Bone marrow (tissue), 2 donors: ENCODE results near the gene AP4S1.
"Not testable (repeated sequence)": the region's sequence is repeated elsewhere in the genome, so short reads cannot be mapped to it uniquely, and the experiment has no call there.

Experiments
- DNase-seq, 2 donors: peaks; one replicate each; lab custom pipeline; 2025; lab: John Stamatoyannopoulos, UW

AP4S1 gene

DNA sequence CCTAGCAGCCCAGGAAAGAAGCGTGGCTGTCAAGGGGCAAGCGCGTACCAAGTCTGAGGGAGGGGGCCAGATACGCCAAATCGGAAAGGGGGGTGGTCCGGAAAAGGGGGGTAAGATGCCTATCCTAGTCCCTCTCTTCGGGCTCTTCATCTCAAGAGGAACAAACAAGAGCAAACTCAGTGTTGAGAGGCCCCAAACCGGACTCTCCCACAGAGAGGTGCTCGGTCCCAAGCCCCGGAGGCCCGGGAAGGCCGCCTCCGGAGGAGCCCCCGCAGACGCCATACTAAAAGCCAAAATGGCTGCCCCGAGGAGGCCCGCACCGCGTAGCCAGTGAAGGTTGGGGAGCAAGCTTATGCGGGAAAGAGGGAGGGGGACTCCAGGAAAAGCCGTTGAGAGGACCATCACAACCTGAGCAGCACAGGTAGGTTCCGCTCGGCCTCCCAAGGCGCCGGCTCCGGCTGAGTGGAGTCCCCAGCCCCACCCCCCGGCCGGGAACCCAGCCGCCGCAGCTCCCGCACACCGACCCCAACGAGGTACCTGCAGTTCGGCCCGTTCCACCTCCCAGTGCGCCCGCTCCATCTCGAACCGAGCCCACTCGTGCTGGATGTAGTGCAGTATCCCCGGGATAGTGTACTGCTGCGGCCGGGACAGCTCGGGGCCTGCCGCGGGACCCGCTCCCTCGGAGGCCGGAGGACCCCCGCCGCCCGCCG lies at the start of gene AP4S1:
TSS of gene AP4S1 (plus strand) at position 283 of the 710 bp plus-strand sequence. CDS start 40,548 bp downstream, outside the sequence.
- DNase-seq, result peak in 1 of 2 donors; percentile 42

DNA sequence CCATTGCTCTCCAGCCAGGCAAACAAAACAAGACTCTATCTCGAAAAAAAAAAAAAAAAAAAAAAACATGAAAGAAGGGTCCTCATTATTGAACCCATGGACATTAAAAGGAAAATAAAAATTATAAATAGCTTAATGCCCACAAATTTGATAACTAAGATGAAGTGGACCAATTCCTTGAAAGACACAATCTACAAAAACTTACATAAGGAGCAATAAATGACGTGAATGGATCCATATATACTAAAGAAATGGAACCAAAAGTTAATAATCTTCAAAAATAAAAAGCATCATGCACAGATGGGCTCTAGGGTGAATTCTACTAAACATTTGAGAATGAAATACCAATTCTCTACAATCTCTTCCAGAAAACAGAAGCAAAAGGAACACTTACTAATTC lies 47.7 kb upstream of the AP4S1 start:
- no peak for DNase-seq

DNA sequence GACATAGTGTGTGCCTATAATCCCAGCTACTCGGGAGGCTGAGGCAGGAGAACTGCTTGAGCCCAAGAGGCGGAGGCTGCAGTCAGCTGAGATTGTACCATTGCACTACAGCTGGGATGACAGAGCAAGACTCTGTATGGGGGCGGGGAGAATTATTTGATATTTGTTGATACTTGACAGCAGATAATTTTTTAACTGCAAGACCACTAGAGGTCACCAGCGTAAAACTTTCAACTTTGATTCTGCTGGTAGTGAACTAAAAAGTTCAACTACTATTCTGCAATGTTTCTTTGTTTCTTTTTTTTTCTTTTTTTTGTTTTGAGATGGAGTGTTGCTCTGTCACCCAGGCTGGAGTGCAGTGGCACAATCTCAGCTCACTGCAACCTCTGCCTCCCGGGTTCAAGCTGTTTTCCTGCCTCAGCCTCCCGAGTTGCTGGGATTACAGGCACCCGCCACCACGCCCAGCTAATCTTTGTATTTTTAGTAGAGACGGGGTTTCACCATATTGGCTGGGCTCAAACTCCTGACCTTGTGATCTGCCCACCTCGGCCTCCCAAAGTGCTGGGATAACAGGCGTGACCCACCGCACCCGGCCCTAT lies 45.2 kb upstream of the AP4S1 start:
- DNase-seq, result peak in 1 of 2 donors; percentile 71

DNA sequence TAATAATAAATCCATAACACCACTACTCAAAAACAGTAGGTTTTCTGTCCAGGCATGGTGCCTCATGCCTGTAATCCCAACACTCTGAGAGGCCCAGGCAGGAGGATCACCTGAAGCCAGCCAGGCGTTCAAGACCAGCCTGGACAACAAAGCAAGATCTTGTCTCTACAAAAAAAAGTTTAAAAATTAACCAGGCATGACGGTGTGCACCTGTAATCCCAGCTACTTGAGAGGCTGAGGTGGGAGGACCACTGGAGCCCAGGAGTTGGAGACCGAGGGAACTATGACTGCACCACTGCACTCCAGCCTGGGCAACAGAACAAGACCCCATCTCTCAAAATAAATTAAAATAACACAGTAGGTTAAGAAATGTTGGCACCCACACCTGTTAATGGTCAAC lies 44.5 kb upstream of the AP4S1 start:
- DNase-seq, result no peak

DNA sequence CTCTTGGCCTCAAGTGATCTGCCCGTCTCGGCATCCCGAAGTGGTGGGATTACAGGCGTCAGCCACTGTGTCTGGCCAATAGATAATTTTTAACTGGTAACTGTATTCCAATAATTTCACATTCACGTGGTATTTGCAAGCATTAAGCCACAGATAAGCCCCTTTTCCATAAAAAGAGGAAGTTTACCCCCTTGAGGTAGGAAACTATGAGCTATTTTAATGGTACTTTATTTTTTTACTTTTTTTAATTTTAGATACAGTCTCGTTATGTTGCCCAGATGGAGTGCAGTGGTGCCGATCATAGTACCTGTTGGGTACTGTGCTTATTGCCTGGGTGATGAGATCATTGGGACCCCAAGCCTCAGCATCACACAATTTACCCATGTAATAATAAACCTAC lies 42.9 kb upstream of the AP4S1 start:
- DNase-seq, result peak in 1 of 2 donors; percentile 29

- no peak for DNase-seq
Measured at GRCh38 chr14:30983858-30984257, 41.6 kb upstream of the AP4S1 start.

DNA sequence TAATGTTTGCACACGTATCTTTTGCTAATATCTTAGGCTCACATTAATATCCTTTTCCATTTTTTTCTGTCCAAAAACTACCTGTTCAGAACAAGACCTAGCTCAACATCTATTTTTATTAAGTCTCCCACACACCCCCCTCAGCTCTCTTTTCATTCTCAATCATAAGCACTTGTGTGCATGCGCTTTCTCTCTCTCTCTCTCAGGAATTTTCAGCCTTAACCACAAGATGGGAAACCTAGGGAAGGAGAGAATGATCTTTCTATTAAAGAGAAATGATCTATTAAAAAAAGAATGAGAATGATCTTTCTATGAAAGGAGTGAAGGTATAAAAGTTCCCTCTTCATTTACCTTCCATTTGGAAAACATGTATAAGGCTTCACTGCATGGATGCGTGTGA lies 39.7 kb upstream of the AP4S1 start:
- no peak for DNase-seq

- DNase-seq, result no peak
Measured at GRCh38 chr14:30988509-30988908, 36.9 kb upstream of the AP4S1 start.

DNA sequence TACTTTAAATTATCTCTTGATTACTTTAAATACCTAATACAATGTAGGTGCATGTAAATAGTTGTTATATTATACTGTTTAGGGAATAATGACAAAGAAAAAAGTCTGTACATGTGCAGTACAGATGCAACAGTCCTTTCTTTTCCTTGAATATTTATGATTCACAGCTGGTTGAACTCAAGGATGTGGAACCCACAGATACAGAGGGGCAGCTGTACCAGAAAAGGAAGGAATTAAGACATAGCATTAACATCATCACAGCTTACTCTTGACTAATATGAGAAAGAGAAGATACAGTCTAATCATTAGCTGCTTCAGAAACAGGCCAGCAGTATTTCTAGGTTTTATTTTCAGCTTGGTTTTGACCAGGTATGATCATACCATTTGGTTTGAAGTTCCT lies 34.7 kb upstream of the AP4S1 start:
- DNase-seq, result peak in 1 of 2 donors; percentile 55

- DNase-seq, result no peak
Measured at GRCh38 chr14:30991408-30991807, 34.0 kb upstream of the AP4S1 start.

DNA sequence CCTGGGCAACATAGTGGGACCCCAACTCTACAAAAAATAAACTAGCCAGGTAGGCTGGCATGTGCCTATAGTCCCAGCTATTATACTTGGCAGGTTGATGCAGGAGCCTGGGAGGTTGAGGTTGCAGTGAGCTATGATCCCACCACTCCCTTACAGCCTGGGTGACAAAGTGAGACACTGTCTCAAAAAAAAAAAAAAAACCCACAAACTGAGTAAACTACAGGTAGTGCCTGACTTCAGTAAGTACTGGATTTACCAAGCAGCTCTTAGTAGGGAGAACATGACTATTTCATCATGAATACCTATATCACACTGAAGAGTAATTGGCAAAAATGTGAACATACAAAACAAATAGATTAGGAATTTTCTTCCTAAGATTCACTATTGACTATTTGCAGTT lies 32.4 kb upstream of the AP4S1 start:
- DNase-seq, result no peak

DNA sequence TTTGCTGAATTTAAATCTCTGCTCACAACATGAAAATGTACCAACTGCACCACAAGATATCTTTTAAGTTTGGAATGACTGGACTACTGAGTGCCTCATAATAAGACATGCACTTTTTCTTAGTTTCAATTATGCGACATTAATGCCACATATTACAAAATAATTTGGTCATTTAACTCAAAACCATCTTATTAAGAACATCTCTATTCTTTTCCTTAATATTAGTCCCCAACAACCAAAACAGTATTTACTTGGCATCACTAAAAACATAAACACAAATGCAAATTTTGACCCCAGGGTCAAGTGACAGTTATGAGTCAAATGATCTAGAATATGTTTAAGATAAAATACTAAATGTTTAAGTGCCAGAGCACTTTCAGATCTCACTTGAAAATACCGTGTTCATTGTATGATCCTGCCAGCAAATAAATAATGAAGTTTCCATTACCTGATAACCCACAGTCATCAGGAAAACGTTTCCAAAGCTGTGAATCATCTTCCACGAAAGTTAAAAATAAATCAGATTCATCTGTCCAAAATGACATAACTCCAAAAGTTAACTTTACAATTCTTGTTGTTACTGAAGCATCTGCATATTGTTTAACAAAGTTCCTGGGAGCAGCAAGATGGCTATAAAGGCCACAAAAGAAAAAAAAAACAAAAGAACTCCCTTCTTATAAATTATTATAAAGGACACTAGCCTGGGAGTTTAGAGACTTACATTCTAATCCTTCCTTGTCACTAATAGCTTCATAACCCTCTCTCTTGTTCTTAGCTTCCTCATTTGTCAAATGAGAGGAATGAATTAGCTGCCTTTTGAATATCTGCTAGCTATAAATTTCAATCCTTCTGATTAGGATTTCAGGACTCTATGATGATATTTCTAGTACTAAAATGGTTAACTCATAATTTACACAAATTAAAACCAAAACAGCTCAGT lies 30.5 kb upstream of the AP4S1 start:
- peak in 1 of 2 donors; percentile 13 for DNase-seq

DNA sequence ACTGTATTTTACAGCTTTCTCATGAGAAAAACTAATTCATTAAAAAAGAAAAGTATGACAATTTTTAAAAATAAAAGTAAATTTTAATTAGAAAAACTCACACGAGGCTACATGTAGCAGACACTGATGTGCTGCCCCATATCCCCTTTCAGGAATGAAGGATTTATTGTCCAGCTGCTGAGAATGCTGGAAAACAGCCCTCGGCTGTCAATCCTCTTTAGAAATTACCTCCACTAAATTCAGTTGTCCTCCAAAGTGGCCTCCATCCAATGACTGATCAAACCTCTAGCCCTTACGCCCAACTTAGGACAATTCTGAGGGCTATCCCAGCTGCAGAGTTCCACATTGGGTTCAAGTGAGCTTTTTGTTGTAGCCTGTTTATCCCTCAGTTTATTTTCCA lies 29.8 kb upstream of the AP4S1 start:
- no peak for DNase-seq

DNA sequence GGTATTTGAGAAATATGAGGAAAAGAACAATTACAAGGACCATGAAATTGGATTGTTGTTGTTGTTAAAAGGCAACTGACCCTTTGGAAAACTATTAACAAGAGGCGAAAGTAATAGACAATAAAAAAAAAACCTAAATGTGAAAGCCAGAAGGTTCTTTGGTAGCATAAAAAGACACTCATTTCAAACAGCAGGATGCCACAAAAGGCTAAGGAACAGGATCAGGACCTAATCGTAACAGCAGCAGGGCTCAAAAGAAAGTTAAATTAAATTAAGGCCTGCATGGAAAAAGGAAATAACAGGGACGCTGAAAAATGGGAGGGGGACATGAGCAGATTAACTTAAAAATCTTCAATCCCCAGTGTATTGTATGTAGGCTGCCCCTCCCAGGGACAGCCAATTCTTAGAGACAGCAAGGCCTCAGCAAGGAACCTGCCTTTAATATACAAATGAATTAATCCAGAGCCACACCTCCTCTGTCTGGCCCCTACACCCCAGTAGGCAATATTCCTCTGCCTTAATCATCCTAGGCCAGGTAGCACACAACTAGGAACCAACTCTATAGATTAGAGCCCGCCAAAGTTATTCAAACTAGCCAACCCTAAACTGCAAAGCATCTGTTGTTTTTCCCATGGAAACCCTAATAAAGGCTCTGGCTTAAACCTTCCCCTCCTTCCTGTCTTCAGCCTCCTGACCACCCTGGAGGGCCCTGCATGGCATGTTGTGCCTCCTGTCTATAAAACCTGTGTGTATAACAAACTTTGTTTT lies 28.4 kb upstream of the AP4S1 start:
- DNase-seq, result no peak

- DNase-seq, result no peak
Measured at GRCh38 chr14:30998100-30998706, 27.2 kb upstream of the AP4S1 start.

- no peak for DNase-seq
Measured at GRCh38 chr14:30999038-30999773, 26.2 kb upstream of the AP4S1 start.

GRCh38 chr14:31000629-31001338 lies 24.7 kb upstream of the AP4S1 start:
- no peak for DNase-seq

DNA sequence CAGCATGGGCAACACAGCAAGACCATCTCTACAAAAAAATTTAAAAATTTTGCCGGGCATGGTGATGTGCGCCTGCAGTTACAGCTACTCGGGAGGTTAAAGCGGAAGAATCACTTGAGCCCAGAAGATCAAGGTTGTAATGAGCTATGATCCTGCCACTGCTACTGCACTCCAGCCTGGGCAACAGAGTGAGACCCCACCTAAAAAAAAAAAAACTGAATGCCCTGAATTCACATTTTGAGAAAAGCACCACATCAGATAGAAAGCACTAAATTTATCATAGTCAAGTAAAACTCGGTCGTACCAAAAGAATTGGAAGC lies 24.1 kb upstream of the AP4S1 start:
- DNase-seq, result no peak

DNA sequence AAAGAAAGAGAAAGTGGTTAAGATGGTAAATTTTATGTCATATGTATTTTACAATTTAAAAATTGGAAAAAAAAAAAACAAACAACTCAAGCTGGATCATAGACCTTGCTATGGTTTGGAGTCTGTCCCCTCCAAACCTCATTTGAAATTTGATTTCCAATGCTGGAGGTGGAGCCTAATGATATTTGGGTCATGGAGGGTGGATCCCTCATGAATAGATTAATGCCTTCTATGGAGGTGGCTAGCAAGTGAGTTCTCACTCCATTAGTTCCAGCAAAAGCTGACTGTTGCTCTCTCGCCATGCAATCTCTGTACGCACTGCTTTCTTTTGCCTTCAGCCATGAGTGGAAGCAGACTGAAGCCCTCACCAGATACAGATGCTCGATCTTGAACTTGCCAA lies 22.2 kb upstream of the AP4S1 start:
- no peak for DNase-seq

- not testable (repeated sequence) for DNase-seq
Measured at GRCh38 chr14:31004007-31004406, 21.4 kb upstream of the AP4S1 start.
